T-helper 17 cell (primary cell): ENCODE results near the gene RAB6A. TPM values are rescaled to one million over a fixed set of nuclear protein-coding genes. Genes with fewer than 3 reads are reported as not detected.

Experiments
- ATAC-seq: fragments of 150-1000 bp; cut with Tn5 transposase; 2 replicates; pipeline ENCODE4 v1.10.0; 2021; ENCODE audit warnings: mild to moderate bottlenecking, moderate library complexity
- DNase-seq, 3 donors: peaks; one replicate each; pipeline versions ENCODE4 v3.0.0 to v3.0.0-alpha.2; 2020 to 2021
- H3K9me3 ChIP-seq: one replicate; pipeline ENCODE4 v1.7.0; 2013; ENCODE audit warnings: low read length, mild to moderate bottlenecking; ENCODE audit not compliant: control insufficient read depth, poor library complexity, severe bottlenecking
- H3K27ac Mint-ChIP-seq: one replicate; pipeline ENCODE4 v1.8.0; 2022; ENCODE audit warnings: mild to moderate bottlenecking, moderate library complexity, mixed read lengths
- H3K27me3 Mint-ChIP-seq: one replicate; pipeline ENCODE4 v1.8.0; 2022; ENCODE audit warnings: mixed read lengths
- H3K36me3 Mint-ChIP-seq: one replicate; pipeline ENCODE4 v1.8.0; 2022; ENCODE audit warnings: low read depth, mixed read lengths
- H3K4me1 Mint-ChIP-seq: one replicate; pipeline ENCODE4 v1.8.0; 2022; ENCODE audit warnings: mild to moderate bottlenecking, mixed read lengths
- H3K4me3 Mint-ChIP-seq: one replicate; pipeline ENCODE4 v1.8.0; 2022; ENCODE audit warnings: mild to moderate bottlenecking, moderate library complexity, mixed read lengths
- total RNA-seq, 4 donors: library from RNA in 2 of 4; stranded (reverse) in 2 of 4; gene quantifications; one replicate each; pipeline ENCODE4 v1.2.3 and lab custom pipeline; 2022 to 2026

Gene RAB6A
- total RNA-seq, 2 donors from 2014 or later, result 63.8 to 70.3 TPM

DNA sequence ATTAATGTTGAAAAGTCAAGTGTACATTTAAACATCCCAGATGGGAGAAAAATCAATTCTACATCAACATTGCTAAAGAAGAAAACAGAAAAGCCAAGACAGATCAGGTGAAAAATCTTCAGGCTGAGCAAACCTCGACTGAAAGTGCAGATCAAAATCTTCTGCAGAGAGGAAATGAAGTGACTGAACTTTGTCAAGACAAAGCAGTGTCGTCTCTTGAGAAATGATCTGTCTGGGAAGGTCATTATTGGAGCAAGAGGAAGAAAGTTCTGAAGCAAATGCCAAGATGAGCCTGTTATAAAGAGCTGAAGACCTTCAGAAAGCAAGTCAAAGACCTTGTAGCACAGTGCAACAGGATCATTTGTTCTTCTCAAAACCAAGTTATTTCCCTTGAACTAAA lies 120.3 kb downstream of the RAB6A start:
- H3K4me1 Mint-ChIP-seq, result peaks cover 3% of the 10 kb centered on the region
- H3K27ac Mint-ChIP-seq, result no peak overlapping the region
- no peak overlapping the region for H3K4me3 Mint-ChIP-seq
- DNase-seq (no peak), ATAC-seq (no peak)
- no peaks in the 10 kb centered on the region for H3K36me3 Mint-ChIP-seq
- peaks cover 6% of the 10 kb centered on the region for H3K27me3 Mint-ChIP-seq
- no peaks in the 10 kb centered on the region for H3K9me3 ChIP-seq

DNA sequence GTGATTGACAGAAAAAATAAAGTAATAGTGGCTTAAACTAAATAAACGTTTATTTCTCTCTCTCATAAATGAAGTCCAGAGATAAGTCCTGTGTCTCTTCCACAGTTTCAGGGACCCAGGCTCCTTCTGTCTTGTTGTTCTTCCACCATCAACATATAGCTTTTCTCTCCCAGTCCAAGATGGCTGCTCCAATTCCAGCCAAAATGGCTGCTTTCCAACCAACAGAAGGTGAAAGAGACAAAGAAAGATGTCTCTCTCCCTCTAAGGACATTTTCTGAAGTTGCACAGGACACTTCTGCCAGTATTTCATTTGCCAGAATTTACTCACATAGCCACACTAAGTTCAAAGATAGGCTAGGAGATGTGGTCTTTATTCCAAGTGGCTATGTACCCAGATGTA lies 123.9 kb downstream of the RAB6A start:
- Mint-ChIP-seq H3K27me3 (peaks cover 6% of the 10 kb centered on the region), H3K36me3 (no peaks in the 10 kb centered on the region), H3K4me3 (no peak overlapping the region), H3K27ac (no peak overlapping the region), H3K4me1 (peaks cover 6% of the 10 kb centered on the region)
- DNase-seq, result no peak
- no peaks in the 10 kb centered on the region for H3K9me3 ChIP-seq
- no peak for ATAC-seq

DNA sequence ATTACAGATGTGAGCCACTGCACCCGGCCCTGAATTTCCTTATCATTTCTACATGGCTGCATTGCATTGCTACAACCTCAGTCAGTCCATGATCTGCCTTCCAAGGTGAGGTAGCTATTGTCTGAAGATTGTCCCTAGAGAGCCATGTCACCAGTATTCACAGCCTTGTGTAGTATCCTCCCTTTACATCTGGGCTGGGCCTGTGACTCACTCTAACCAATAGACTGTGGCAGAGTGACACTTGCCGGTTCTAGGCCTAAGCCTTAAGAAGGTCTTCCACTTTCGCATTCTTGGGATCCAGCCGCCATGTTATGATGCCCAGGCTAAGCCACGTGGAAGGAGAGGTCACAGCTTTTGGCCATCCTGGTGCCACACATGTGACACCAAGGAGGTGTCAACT lies 124.6 kb downstream of the RAB6A start:
- peaks cover 6% of the 10 kb centered on the region for H3K4me1 Mint-ChIP-seq
- H3K27me3 Mint-ChIP-seq, result peaks cover 6% of the 10 kb centered on the region
- no peaks in the 10 kb centered on the region for H3K9me3 ChIP-seq
- no peak for DNase-seq
- ATAC-seq, result no peak
- H3K4me3 Mint-ChIP-seq, result no peak overlapping the region
- H3K36me3 Mint-ChIP-seq, result no peaks in the 10 kb centered on the region
- no peak overlapping the region for H3K27ac Mint-ChIP-seq

DNA sequence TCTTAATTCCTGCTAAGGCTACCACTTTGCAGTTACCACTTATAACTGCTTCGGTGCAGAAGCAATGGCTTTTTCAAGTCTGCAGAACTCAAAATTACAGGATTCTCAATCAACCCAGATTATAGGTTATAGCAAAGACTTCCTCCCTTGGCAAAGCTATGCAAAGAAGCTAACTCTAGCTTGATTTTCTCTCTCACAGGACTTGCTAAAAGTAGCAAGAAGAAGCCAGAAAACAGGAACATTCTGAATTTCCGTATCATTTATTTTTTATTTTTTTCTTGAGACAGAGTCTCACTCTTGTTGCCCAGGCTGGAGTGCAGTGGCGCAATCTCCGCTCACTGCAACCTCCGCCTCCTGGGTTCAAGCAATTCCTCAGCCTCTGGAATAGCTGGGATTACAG lies 125.2 kb downstream of the RAB6A start:
- ATAC-seq (no peak), DNase-seq (no peak)
- H3K27me3 Mint-ChIP-seq, result peaks cover 6% of the 10 kb centered on the region
- no peak overlapping the region for H3K4me3 Mint-ChIP-seq
- no peaks in the 10 kb centered on the region for H3K9me3 ChIP-seq
- peaks cover 6% of the 10 kb centered on the region for H3K4me1 Mint-ChIP-seq
- no peak overlapping the region for H3K27ac Mint-ChIP-seq
- no peaks in the 10 kb centered on the region for H3K36me3 Mint-ChIP-seq

DNA sequence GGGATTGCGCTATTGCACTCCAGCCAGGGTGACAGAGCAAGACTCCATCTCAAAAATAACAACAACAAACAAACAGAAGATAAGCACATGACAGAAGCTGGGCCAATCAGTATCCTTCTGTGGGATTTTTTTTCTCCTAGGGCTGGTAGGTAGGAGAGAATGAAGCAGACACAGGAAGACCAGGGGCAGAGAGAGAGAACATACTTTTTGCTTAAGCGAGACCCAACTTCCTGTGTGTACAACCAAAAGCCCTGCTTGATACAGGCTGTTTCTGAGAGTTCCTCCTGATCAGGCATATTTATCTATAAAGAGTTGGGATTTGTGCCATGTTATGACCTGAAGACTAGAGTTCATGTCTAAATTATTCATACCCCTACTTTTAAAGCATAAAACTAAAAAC lies 126.9 kb downstream of the RAB6A start:
- Mint-ChIP-seq H3K4me3 (no peak overlapping the region), H3K27ac (no peak overlapping the region), H3K36me3 (no peaks in the 10 kb centered on the region), H3K27me3 (no peaks in the 10 kb centered on the region), H3K4me1 (peaks cover 2% of the 10 kb centered on the region)
- ATAC-seq (no peak), DNase-seq (no peak)
- no peaks in the 10 kb centered on the region for H3K9me3 ChIP-seq

DNA sequence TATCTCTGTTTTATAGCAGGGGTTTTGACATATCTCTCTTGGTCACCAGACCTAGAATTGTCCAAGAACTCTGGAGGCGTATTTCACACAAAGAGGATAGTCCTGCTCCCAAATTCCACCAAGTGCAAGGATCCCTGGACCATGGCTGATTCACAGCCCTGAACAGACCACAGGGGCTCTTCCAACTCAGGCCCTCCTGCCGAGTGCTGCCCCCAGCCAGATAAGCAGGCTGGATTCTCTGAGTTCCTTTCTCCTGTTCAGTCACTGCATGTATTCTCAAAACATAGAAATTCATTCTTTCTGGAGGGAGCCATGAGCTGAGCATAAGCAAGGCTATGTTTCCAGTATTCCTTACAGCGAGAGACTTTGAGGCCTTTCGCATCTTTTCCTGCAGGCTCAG lies 127.9 kb downstream of the RAB6A start:
- Mint-ChIP-seq H3K4me1 (peaks cover 2% of the 10 kb centered on the region), H3K36me3 (no peaks in the 10 kb centered on the region), H3K4me3 (no peak overlapping the region), H3K27me3 (no peaks in the 10 kb centered on the region), H3K27ac (no peak overlapping the region)
- ATAC-seq (no peak), DNase-seq (no peak)
- H3K9me3 ChIP-seq, result no peaks in the 10 kb centered on the region

DNA sequence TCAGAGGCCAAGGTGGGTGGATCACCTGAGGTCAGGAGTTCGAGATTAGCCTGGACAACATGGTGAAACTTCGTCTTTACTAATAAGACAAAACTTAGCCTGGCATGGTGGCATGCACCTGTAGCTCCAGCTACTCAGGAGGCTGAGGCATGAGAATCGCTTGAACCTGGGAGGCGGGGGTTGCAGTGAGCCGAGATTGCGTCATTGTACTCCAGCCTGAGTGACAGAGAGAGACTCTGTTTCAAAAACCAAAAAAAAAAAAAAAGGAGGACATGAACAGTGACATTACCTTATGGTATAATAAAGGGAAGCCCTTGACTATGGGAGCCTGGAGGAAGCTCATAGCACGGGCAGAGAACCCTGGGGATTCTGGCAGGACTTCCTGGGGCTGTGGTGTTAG lies 131.0 kb downstream of the RAB6A start:
- no peak overlapping the region for H3K27ac Mint-ChIP-seq
- H3K4me3 Mint-ChIP-seq, result no peak overlapping the region
- H3K27me3 Mint-ChIP-seq, result peaks cover 3% of the 10 kb centered on the region
- no peaks in the 10 kb centered on the region for H3K36me3 Mint-ChIP-seq
- DNase-seq (no peak), ATAC-seq (no peak)
- peaks cover 5% of the 10 kb centered on the region for H3K4me1 Mint-ChIP-seq
- H3K9me3 ChIP-seq, result no peaks in the 10 kb centered on the region

DNA sequence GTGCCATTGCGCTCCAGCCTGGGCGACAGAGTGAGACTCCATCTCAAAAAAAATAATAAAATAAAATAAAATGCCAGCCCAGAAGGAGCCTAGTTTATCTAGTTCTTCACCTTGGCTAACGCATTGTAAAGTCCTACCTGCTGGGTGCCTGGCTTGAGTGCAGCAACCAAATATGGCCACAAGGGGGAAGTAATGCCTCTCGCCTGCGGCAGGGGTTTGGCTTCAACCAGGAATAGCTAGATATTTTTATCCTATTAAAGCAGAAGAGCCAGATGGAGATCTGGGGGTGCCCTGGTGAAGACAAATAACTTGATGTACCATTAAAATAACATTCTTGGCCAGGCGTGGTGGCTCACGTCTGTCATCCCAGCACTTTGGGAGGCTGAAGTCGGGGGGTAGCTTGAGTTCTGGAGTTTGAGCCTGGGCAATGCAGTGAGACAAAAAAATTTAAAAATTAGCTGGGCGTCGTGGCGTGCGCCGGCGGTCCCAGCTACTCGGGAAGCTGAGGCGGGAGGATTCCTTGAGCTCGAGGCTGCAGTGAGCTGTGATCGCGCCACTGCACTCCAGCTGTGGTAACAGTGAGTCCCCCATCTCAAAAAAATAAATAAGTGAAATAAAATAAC lies 135.1 kb downstream of the RAB6A start:
- H3K27me3 Mint-ChIP-seq, result peaks cover 28% of the 10 kb centered on the region
- ATAC-seq (peak; percentile 92), DNase-seq (peak; percentile 44 to 59 (median 50))
- H3K9me3 ChIP-seq, result no peaks in the 10 kb centered on the region
- H3K36me3 Mint-ChIP-seq, result no peaks in the 10 kb centered on the region
- no peak overlapping the region for H3K4me3 Mint-ChIP-seq
- H3K4me1 Mint-ChIP-seq, result peaks cover 3% of the 10 kb centered on the region
- no peak overlapping the region for H3K27ac Mint-ChIP-seq

Other genes starting within 250 kb of the RAB6A start
- gene FAM168A, start 163.0 kb downstream of the RAB6A start, total RNA-seq, result 10 to 100 TPM; 21.1 to 22.2 TPM
- gene PLEKHB1, start 114.5 kb downstream of the RAB6A start, total RNA-seq, result 10 to 100 TPM; 26.5 to 33.8 TPM
- 10 to 100 TPM; 14.8 to 23.7 TPM for gene MRPL48, start 26.8 kb upstream of the RAB6A start, total RNA-seq
- gene COA4, start 115.8 kb upstream of the RAB6A start, total RNA-seq, result 10 to 100 TPM; 26.8 to 28.7 TPM
- 10 to 100 TPM; 11.4 to 14.8 TPM for gene PAAF1, start 115.9 kb upstream of the RAB6A start, total RNA-seq
- under 1 TPM in 1 of 2 donors, not detected in 1; 0.40 TPM for gene DNAJB13, start 190.0 kb upstream of the RAB6A start, total RNA-seq
- 100 to 1,000 TPM; 701 to 919 TPM for gene UCP2, start 221.8 kb upstream of the RAB6A start, total RNA-seq
- gene UCP3, start 248.0 kb upstream of the RAB6A start, total RNA-seq, result 1 to 10 TPM; 5.5 to 6.0 TPM